Rectal smooth muscle tissue (tissue), 1 donor: ENCODE measurements around the gene PGP.
"Not testable (repeated sequence)": the region's sequence is repeated elsewhere in the genome, so short reads cannot be mapped to it uniquely, and the experiment has no call there.

Source experiments
- H3K27ac ChIP-seq: one replicate; pipeline ENCODE4 v1.7.0; 2013; ENCODE audit warnings: low read depth, low read length, inconsistent platforms
- H3K27me3 ChIP-seq: one replicate; pipeline ENCODE4 v1.7.0; 2013; ENCODE audit warnings: low read length; ENCODE audit not compliant: control insufficient read depth, insufficient read depth
- H3K36me3 ChIP-seq: one replicate; pipeline ENCODE4 v1.7.0; 2013; ENCODE audit warnings: low read length; ENCODE audit not compliant: control insufficient read depth, insufficient read depth
- H3K4me1 ChIP-seq: one replicate; pipeline ENCODE4 v1.7.0; 2013; ENCODE audit warnings: low read length; ENCODE audit not compliant: control insufficient read depth, insufficient read depth
- H3K4me3 ChIP-seq: one replicate; pipeline ENCODE4 v1.7.0; 2013; ENCODE audit warnings: low read length
- H3K9ac ChIP-seq: one replicate; pipeline ENCODE4 v1.7.0; 2013; ENCODE audit warnings: low read length

Gene PGP

DNA sequence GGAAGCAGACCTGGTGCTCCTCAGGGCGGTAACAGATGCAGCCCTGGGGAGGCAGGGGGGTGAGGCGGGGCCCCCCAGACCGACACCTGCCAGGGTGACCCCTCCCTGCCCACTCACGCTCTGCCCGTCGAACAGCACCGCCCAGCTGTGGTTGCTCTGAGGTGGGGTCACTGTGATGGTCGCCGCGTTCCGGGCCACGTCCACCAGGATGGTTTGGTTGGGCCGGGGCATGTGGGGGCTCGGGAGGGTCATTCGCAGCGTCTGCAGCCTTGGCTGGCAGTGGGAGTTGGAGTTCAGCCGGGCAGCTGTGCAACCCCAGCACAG, 4.7 kb downstream of the PGP start:
- no peaks in the 10 kb centered on the region for H3K27me3 ChIP-seq
- H3K4me1 ChIP-seq: peaks cover 15% of the 10 kb centered on the region
- peaks cover 14% of the 10 kb centered on the region for H3K36me3 ChIP-seq
- H3K27ac ChIP-seq: no peak overlapping the region
- H3K4me3 ChIP-seq: no peak overlapping the region
- no peak overlapping the region for H3K9ac ChIP-seq

DNA sequence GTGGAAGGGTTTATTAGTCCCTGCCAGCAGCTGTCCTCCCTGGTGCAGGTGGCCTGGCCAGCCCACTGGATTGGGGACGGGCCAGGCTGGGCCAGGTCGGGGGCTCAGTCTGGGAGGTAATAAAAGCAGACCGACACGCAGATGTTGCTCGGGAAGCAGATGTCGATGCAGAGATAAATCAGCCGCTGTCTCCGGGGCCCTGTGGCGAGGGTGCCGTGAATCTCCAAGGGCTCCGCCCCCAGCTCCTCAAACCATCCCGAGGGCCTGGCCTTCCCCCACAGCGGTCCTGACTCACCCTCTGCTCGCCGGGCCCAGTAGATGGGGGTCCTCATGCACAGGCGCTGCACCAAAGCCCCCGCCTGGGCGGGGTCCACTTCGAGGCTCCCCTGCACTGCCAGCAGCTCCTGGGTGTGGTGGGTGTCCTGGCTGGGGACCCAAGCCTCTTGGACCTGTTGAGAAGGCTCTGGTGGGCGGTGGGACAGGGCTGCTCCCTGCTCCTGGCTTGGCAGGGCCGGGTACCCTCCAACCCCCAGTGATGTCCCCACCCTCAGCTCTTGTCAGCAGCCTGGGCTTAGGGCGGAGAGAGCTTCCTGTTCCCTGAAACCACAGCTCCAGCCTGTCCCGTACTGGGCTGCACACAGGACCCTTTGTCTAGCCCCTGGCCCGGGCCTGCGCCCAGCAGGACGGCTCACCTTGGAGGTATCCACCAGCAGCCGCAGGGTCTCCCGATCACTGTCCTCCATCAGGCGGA, 5.2 kb downstream of the PGP start:
- Histone ChIP-seq H3K27ac (no peak overlapping the region), H3K27me3 (no peaks in the 10 kb centered on the region), H3K36me3 (peaks cover 14% of the 10 kb centered on the region), H3K9ac (no peak overlapping the region), H3K4me3 (no peak overlapping the region), H3K4me1 (peaks cover 17% of the 10 kb centered on the region)

- H3K27ac ChIP-seq: no peak overlapping the region
- H3K9ac ChIP-seq: no peak overlapping the region
- H3K36me3 ChIP-seq: peaks cover 14% of the 10 kb centered on the region
- no peak overlapping the region for H3K4me3 ChIP-seq
- no peaks in the 10 kb centered on the region for H3K27me3 ChIP-seq
- peaks cover 17% of the 10 kb centered on the region for H3K4me1 ChIP-seq
Observed at GRCh38 chr16:2208772-2209171, 5.9 kb downstream of the PGP start.

DNA sequence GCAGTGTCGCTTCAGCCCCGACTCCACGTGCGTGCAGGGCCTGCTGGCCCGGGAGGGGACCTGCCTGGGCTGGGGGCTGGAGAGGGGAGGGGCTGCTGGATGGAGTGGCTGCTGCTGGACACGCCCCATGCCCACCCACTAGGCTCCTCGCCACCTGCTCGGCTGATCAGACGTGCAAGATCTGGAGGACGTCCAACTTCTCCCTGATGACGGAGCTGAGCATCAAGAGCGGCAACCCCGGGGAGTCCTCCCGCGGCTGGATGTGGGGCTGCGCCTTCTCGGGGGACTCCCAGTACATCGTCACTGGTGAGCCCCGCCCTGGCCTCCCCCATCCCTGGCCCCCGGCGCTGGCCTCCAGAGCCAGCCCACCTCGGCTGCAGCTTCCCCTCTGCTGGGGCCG, 6.3 kb downstream of the PGP start:
- H3K4me3 ChIP-seq: no peak overlapping the region
- H3K4me1 ChIP-seq: peaks cover 13% of the 10 kb centered on the region
- no peak overlapping the region for H3K27ac ChIP-seq
- H3K27me3 ChIP-seq: no peaks in the 10 kb centered on the region
- H3K36me3 ChIP-seq: peaks cover 14% of the 10 kb centered on the region
- no peak overlapping the region for H3K9ac ChIP-seq

- Histone ChIP-seq H3K4me1 (peaks cover 9% of the 10 kb centered on the region), H3K9ac (no peak overlapping the region), H3K27me3 (no peaks in the 10 kb centered on the region), H3K4me3 (no peak overlapping the region), H3K27ac (no peak overlapping the region), H3K36me3 (peaks cover 14% of the 10 kb centered on the region)
Observed at GRCh38 chr16:2207872-2208271, 6.8 kb downstream of the PGP start.

GRCh38 chr16:2206780-2207433, 7.7 kb downstream of the PGP start:
- Histone ChIP-seq H3K4me1 (peaks cover 9% of the 10 kb centered on the region), H3K4me3 (no peak overlapping the region), H3K27me3 (no peaks in the 10 kb centered on the region), H3K27ac (no peak overlapping the region), H3K36me3 (peaks cover 14% of the 10 kb centered on the region), H3K9ac (no peak overlapping the region)

- Histone ChIP-seq H3K27ac (no peak overlapping the region), H3K4me1 (peaks cover 9% of the 10 kb centered on the region), H3K4me3 (peak overlapping the region; percentile 84), H3K27me3 (no peaks in the 10 kb centered on the region), H3K9ac (no peak overlapping the region), H3K36me3 (peaks cover 14% of the 10 kb centered on the region)
Observed at GRCh38 chr16:2206420-2206779, 8.2 kb downstream of the PGP start.

GRCh38 chr16:2205967-2206313, 8.7 kb downstream of the PGP start:
- Histone ChIP-seq H3K36me3 (peaks cover 14% of the 10 kb centered on the region), H3K27me3 (no peaks in the 10 kb centered on the region), H3K4me3 (peak overlapping the region; percentile 84), H3K4me1 (peaks cover 9% of the 10 kb centered on the region), H3K9ac (peak overlapping the region; percentile 21), H3K27ac (peak overlapping the region; percentile 95)

DNA sequence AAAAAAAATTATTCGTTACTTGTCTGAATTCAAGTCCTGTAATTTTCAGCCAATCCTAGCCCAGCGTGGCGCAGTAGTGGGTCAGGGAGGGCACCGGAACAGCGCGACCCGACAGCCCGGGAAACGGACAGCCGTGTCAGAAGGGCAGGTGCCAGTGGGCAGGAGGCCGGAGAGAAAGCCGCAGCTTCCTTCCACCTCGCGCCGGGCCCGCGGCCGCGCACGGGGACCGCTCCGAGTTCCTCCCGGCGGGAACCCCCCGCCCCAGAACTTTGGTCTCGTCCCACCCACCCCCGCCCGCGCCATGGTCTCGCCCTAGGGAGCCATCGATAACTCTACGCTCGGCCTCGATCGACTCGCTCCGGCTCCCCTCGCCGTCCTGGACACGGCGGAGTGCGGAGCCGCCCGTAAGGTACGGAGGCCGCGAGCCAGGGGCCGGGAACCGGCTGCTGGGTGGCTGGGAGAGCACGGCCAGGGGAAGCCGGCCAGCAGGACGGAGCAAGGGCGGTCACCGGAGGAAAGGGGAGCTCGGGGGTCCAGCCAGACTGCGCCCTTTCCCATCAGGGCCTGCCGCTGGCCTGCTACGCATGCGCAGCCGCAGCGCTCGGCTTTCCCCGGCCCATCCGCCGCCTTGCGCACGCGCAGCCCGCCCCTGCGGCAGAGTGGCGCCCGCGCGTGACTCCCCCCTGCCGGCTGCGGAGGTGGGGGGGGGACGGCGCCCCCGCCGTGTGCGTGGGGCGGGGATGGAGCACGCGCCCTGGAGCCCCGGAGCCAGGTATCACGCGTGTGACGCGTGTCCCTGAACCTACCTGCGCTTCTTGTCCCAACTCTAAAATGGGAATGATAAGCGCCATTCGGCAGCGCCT, 9.3 kb downstream of the PGP start, which contains the start of gene MLST8:
Gene MLST8 (plus strand): TSS at position 351 of the 863 bp plus-strand sequence. CDS start 632 bp downstream, outside the sequence.
- no peaks in the 10 kb centered on the region for H3K27me3 ChIP-seq
- H3K36me3 ChIP-seq: peaks cover 14% of the 10 kb centered on the region
- peaks cover 9% of the 10 kb centered on the region for H3K4me1 ChIP-seq
- peak within 1 kb of the TSS; percentile 95 for H3K27ac ChIP-seq
- H3K9ac ChIP-seq: peak within 1 kb of the TSS; percentile 50
- H3K4me3 ChIP-seq: peak within 1 kb of the TSS; percentile 84

DNA sequence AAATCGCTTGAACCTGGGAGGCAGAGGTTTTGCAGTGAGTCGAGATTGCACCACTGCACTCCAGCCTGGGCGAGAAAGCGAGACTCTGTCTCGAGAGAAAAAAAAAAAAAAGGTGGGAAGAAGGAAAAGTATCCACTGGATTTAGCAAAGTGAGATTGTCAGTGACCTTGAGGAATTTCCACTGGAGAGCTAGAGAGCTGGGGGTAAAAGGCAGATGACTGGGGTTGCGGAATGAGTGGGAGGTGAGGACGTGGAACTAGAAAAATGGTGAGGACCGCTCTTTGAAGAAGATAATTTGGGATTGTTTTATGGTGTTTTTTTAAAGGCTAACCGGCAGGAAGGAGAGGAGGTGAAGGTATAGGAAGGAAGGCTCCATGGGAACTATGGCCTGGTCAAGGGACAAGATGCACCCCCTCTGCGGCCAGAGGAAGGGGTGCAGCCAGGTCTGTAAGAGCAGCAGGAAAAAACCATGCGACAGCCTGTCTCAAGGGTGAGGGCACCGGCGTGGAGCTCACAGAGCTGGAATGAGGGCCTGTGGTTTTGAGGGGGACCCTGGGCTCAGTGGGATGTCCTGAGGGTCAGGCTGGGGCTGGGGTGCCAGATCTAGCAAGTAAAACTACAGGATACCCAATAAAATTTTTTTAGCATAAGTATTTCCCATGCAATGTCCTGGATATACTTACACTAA, 10.1 kb downstream of the PGP start:
- H3K4me1 ChIP-seq: peaks cover 9% of the 10 kb centered on the region
- peaks cover 14% of the 10 kb centered on the region for H3K36me3 ChIP-seq
- H3K9ac ChIP-seq: no peak overlapping the region
- no peaks in the 10 kb centered on the region for H3K27me3 ChIP-seq
- peak overlapping the region; percentile 95 for H3K27ac ChIP-seq
- H3K4me3 ChIP-seq: peak overlapping the region; percentile 61

GRCh38 chr16:2203119-2203688, 11.4 kb downstream of the PGP start:
- H3K36me3 ChIP-seq: peaks cover 11% of the 10 kb centered on the region
- H3K27me3 ChIP-seq, H3K4me3 ChIP-seq, H3K4me1 ChIP-seq, H3K27ac ChIP-seq, H3K9ac ChIP-seq: not testable (repeated sequence)

GRCh38 chr16:2200313-2200712, 14.3 kb downstream of the PGP start:
- Histone ChIP-seq H3K4me1 (peaks cover 3% of the 10 kb centered on the region), H3K4me3 (no peak overlapping the region), H3K27me3 (peaks cover 10% of the 10 kb centered on the region)

More at GRCh38 chr16:2200313-2200712, 14.3 kb downstream of the PGP start:
- H3K27ac ChIP-seq: no peak overlapping the region
- H3K36me3 ChIP-seq: no peaks in the 10 kb centered on the region
- H3K9ac ChIP-seq: no peak overlapping the region
